Esophagus (tissue), 2 donors: ENCODE data around the gene ACBD5. TPM values are rescaled to one million over a fixed set of nuclear protein-coding genes. Genes with fewer than 3 reads are reported as not detected.

Source experiments
- H3K27ac ChIP-seq, 2 donors: one replicate each; pipeline ENCODE4 v1.5.1; 2013; ENCODE audit warnings: low read depth in 2 of 2, mild to moderate bottlenecking in 2 of 2, inconsistent platforms in 1 of 2, low read length in 1 of 2, moderate library complexity in 1 of 2
- H3K27me3 ChIP-seq, 2 donors: one replicate each; pipeline ENCODE4 v1.6.1; 2013; ENCODE audit warnings: low read length in 2 of 2, control low read depth in 1 of 2, mild to moderate bottlenecking in 1 of 2; ENCODE audit not compliant: insufficient read depth in 2 of 2, control insufficient read depth in 1 of 2
- H3K36me3 ChIP-seq, 2 donors: one replicate each; pipeline ENCODE4 v1.6.1; 2013; ENCODE audit warnings: low read length in 1 of 2; ENCODE audit not compliant: control insufficient read depth in 2 of 2, insufficient read depth in 2 of 2
- H3K4me1 ChIP-seq, 2 donors: one replicate each; pipeline ENCODE4 v1.6.1; 2013; ENCODE audit warnings: low read length in 1 of 2; ENCODE audit not compliant: control insufficient read depth in 2 of 2, insufficient read depth in 2 of 2
- H3K4me3 ChIP-seq, 2 donors: one replicate each; pipeline ENCODE4 v1.5.1; 2013; ENCODE audit warnings: low read length in 2 of 2, mild to moderate bottlenecking in 2 of 2, low read depth in 1 of 2, moderate library complexity in 1 of 2
- H3K9me3 ChIP-seq, 2 donors: one replicate each; pipeline ENCODE4 v1.6.1; 2013; ENCODE audit warnings: mild to moderate bottlenecking in 2 of 2, low read depth in 1 of 2, low read length in 1 of 2, moderate library complexity in 1 of 2; ENCODE audit not compliant: control insufficient read depth in 2 of 2, insufficient read depth in 1 of 2
- WGBS, 2 donors: extraction: QIAGEN DNeasy Blood & Tissue Kit; methylation state at CpG; one replicate each; pipeline ENCODE4 v1.1.7; 2013; 5-methylcytosine and 5-hydroxymethylcytosine counted together
- polyA plus RNA-seq, 2 donors: library from polyadenylated mRNA; stranded (reverse); fragments of 200-250 nt; gene quantifications; one replicate each; pipeline ENCODE4 v1.2.3, GENCODE V29; 2013
- donor health status: healthy with polysubstance abuse.
- donor health status: Bipolar disorder and iron deficiency.

ACBD5 gene
- polyA plus RNA-seq, 2 donors: 6.3 to 6.8 TPM

DNA sequence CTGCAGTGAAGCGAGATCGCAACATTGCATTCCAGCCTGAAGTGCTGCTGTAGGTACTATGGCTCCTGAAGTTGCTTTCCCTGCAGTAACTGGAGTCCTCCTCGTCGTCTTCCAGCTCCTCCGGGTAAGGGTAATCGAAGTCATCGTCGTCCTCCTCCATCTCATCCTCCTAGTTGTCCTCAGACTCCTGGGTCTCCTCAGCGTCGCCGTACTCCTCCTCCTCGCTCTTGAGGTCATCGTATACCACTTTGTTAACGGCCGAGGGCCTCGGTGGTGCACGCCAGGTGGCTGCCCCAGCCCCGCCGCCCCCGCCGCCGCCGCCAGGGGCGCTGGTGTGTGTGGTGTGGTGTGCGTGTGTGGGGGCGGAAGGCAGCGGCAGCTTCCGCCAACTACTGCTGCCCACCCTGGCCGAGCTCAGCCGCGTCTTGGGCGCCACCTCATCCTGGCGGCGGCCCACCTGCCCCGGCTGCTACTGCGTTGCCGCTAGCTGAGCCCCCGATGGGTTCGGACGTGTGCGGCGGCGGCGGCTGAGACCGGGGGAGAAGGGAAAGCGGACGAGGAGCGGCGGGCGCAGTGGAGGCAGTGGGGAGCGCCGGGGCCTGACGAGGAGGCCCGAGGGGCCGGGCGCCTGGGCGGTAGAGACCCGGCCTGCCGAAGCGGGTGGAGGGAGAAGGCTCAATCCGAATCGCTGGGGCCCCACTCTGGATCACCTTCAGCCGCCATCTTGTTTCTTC, 11.8 kb upstream of the ACBD5 start:
- no peaks in the 10 kb centered on the region for H3K27me3 ChIP-seq
- no peaks in the 10 kb centered on the region for H3K9me3 ChIP-seq
- 15% methylated on average over 52 to 63 of the region's 63 CpGs for WGBS, 2 donors
- H3K27ac ChIP-seq: peak overlapping the region; percentile 37 to 90
- H3K4me1 ChIP-seq: no peaks in the 10 kb centered on the region
- H3K36me3 ChIP-seq: no peaks in the 10 kb centered on the region
- peak overlapping the region; percentile 77 to 96 for H3K4me3 ChIP-seq

DNA sequence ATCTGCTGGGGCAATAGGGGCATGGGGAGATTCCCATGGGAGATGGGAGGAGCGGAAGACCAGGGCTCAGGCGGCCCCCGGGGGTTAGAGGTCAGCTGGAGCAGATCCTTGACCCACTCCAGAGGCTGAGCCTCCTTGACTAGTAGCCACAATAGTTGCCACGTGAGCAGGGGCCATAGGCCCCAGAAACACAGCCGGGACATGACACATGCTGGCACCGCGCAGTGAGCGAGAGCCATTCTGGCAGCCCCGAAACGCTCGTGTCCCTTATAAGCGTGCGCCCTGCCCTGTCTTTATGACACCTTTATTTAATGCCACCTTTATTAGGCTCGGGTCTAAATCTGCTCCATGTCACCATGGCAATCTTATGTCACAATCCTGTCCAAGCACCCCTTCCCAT, 11.0 kb upstream of the ACBD5 start:
- H3K36me3 ChIP-seq: no peaks in the 10 kb centered on the region
- H3K27ac ChIP-seq: no peak overlapping the region
- H3K4me1 ChIP-seq: no peaks in the 10 kb centered on the region
- WGBS, 2 donors: 96% methylated on average over 14 of the region's 14 CpGs
- H3K9me3 ChIP-seq: no peaks in the 10 kb centered on the region
- no peak overlapping the region for H3K4me3 ChIP-seq
- H3K27me3 ChIP-seq: no peaks in the 10 kb centered on the region

DNA sequence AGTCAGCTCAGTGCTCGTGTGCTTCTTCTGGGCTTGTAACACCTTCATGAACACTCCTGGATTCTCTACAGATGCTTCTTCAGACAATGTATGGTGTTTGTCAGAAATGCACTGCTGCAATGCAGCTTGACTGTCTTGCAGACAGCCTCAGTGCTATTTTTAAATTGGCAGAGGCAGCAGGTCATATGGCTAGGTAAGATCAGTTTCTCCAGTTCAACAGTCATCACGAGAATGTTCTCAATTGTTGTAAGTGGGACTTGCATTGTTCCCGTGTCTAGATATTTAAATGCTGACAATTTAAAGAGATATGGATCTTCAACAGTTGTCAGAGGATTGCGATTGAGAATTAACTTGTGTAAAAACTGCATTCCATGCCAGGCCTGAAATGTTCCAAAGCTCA, 7.6 kb upstream of the ACBD5 start:
- Histone ChIP-seq H3K27ac (no peak overlapping the region), H3K9me3 (no peaks in the 10 kb centered on the region), H3K4me1 (peaks cover 0 to 2% of the 10 kb centered on the region in 2 donors), H3K27me3 (no peaks in the 10 kb centered on the region), H3K4me3 (no peak overlapping the region), H3K36me3 (no peaks in the 10 kb centered on the region)
- 80 to 85% methylated on average over 4 of the region's 4 CpGs for WGBS, 2 donors

DNA sequence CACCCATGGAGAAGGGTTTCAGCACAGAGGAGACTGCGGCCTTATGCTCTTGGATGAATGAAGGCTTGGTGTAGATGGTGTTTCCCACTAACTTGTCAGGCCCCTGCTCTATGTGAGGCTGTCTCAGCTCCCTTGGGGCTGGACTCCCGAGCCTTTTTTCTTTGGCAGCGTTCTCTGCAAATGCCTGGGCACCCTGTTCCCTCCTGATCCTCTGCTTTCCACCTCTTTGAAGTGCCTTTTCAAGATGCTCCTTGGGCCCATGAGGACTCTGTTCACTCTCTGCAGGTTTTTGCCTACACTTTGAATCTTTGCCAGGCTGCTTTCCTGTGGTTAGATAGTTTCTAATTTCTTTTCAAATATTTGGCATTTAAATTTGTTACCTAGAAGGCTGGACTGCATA, 6.8 kb upstream of the ACBD5 start:
- Histone ChIP-seq H3K4me3 (no peak overlapping the region), H3K27ac (no peak overlapping the region)
- WGBS, 2 donors: 86 to 95% methylated on average over 3 of the region's 3 CpGs

DNA sequence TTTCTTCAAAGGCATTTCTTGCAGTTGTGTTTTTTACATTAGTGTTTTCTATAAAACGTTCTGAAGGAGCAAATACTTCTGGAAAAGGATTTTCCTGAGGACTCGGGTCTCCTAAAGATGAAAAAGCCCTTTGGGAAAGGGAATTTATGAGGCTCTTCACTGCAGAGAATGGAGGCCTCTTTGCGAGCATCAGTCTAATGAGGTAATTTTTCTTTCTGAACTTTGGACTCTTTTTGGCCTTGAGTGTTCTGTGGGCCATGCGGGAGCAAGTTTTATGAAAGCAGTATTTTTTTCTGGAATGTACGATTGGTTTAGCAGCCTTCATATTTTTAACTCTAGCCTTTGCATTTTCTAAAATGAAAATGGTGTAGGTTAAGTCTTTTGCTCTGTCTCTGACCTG, 6.4 kb upstream of the ACBD5 start:
- Histone ChIP-seq H3K27ac (no peak overlapping the region), H3K27me3 (no peaks in the 10 kb centered on the region), H3K4me1 (peaks cover 0 to 4% of the 10 kb centered on the region in 2 donors), H3K9me3 (no peaks in the 10 kb centered on the region), H3K36me3 (no peaks in the 10 kb centered on the region), H3K4me3 (no peak overlapping the region)
- 78 to 88% methylated on average over 5 of the region's 5 CpGs for WGBS, 2 donors

More for the DNA sequence above, 6.8 kb upstream of the ACBD5 start:
- no peaks in the 10 kb centered on the region for H3K36me3 ChIP-seq
- no peaks in the 10 kb centered on the region for H3K9me3 ChIP-seq
- H3K27me3 ChIP-seq: no peaks in the 10 kb centered on the region
- H3K4me1 ChIP-seq: peaks cover 0 to 4% of the 10 kb centered on the region in 2 donors

DNA sequence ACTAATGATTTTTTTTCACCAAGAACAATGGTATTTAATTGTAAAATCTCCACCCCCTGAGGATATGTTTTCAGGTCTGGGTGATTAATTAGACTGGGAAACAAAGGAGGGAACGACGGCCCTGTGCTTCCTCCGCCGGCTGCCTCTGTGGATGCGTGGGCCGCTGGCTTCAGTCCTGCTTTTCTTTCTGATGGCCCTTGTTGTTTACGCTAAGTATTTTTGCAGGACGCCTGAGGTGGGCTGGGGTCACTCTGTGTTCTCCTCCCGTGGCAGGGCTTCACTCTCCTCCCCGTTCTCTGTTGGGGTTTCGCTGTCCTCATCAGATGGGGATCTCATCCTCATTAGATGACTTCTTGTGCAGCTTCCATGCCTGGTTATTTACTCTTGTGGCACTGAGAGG, 5.2 kb upstream of the ACBD5 start:
- no peak overlapping the region for H3K27ac ChIP-seq
- H3K36me3 ChIP-seq: no peaks in the 10 kb centered on the region
- H3K4me1 ChIP-seq: peaks cover 0 to 8% of the 10 kb centered on the region in 2 donors
- H3K4me3 ChIP-seq: no peak overlapping the region
- 57 to 66% methylated on average over 10 to 11 of the region's 11 CpGs for WGBS, 2 donors
- H3K27me3 ChIP-seq: no peaks in the 10 kb centered on the region
- H3K9me3 ChIP-seq: no peaks in the 10 kb centered on the region

DNA sequence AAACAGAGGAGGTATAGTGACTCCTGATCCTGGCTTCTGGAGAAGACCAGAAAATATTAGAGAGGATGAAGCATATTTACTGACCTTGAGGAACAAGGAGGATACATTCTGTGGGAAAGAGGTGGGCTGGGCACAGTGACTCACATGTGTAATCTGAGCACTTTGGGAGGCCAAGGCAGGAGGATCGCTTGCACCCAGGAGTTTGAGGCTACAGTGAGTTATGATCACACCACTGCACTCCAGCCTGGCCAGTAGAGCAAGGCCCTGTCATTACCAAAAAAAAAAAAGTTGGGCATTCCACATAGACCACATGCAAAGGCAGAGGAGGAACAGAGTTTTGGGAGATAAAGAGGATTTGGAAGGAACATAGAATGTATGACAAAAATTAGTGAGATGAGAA, 4.4 kb upstream of the ACBD5 start:
- Histone ChIP-seq H3K9me3 (no peaks in the 10 kb centered on the region), H3K27me3 (no peaks in the 10 kb centered on the region), H3K4me1 (peaks cover 0 to 8% of the 10 kb centered on the region in 2 donors), H3K27ac (no peak overlapping the region), H3K36me3 (no peaks in the 10 kb centered on the region), H3K4me3 (no peak overlapping the region)
- WGBS, 2 donors: 55 to 58% methylated on average over 1 of the region's 1 CpG

DNA sequence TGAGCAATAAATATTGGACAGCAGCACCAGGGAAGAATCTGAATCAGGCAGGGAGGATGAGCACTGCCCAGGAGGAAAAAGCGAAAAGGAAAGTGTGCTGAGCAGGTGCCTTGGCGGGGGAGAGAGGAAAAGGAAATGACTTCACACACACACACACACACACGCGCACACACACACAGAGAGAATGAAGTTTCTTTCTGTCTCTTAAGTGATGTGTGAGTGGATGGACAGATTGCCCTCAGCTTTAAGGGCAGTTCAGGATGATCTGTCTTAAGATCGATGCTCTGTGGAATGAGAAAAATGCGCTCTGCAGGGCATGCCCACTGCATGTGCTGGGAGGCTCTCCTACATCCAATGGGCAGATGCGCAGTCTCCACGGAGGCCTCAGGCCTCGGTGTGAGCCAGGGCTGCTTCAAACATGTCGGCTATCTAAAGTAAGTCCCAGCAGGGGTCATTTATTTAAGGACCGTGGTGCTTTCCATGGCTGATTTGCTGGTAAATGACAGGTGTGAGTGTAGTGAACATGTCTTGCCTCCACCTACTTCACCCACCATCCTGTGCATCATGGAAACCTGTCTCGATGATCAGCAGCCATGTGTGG, 2.5 kb upstream of the ACBD5 start:
- Histone ChIP-seq H3K36me3 (no peaks in the 10 kb centered on the region), H3K4me3 (peak overlapping the region; percentile 33 to 75), H3K27ac (peak overlapping the region; percentile 89 to 93), H3K9me3 (no peaks in the 10 kb centered on the region), H3K27me3 (no peaks in the 10 kb centered on the region), H3K4me1 (peaks cover 0 to 8% of the 10 kb centered on the region in 2 donors)
- WGBS, 2 donors: 17% methylated on average over 12 of the region's 12 CpGs

DNA sequence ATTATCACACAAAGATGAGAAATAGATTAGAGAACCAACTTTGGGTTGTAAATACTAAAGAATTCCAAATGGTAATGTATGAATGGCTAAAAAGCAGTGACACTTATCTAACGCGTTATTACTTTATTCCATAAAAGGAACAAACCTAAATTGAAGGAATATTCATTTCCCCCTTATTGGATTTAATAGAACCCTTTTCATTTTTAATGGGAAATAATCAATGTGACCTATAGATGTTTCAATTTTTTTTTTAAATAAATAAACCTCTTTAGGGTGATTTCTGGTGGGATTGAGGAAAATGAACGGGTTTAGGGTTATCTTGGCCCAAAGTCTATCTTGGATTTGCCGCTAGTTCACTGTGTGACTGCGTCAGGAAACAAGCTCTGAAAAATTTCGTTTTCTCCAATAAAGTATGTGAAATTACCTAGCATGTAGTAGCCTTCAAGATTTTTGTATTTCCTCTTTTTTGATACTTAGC, 1.9 kb upstream of the ACBD5 start:
- peaks cover 0 to 8% of the 10 kb centered on the region in 2 donors for H3K4me1 ChIP-seq
- 0 to 1% methylated on average over 6 of the region's 6 CpGs for WGBS, 2 donors

More for the DNA sequence above, 1.9 kb upstream of the ACBD5 start:
- Histone ChIP-seq H3K27ac (peak overlapping the region; percentile 100), H3K27me3 (no peaks in the 10 kb centered on the region), H3K9me3 (no peaks in the 10 kb centered on the region), H3K4me3 (peak overlapping the region; percentile 56 to 75), H3K36me3 (no peaks in the 10 kb centered on the region)
